GM23338 (cell line): ENCODE data around the gene TMEM39A. TPM values are rescaled to one million over a fixed set of nuclear protein-coding genes. Genes with fewer than 3 reads are reported as not detected.

ENCODE experiments used
- ATAC-seq: fragments of 200-7000 bp; cut with Tn5 transposase; 3 replicates; pipeline ENCODE4 v1.9.1; 2020
- DNase-seq: peaks from one replicate; pipeline ENCODE4 v3.0.0-alpha.2; 2015; ENCODE audit warnings: low spot score
- H2AFZ ChIP-seq: fragments of 200-600 bp; sonication (generic); 2 replicates; pipeline ENCODE4 v1.8.0; 2016; ENCODE audit warnings: antibody characterized with exemption, mild to moderate bottlenecking, moderate library complexity
- H3F3A ChIP-seq: fragments of 200-600 bp; sonication (generic); replicated peaks from 2 replicates; pipeline ENCODE4 v1.8.0; 2017; ENCODE audit warnings: antibody characterized with exemption, mixed run types, low read depth
- H3K27ac ChIP-seq: fragments of 200-600 bp; sonication (generic); 2 replicates; pipeline ENCODE4 v1.6.1; 2016; ENCODE audit warnings: low read depth
- H3K27me3 ChIP-seq: fragments of 200-600 bp; sonication (generic); 2 replicates; pipeline ENCODE4 v1.8.0; 2016; ENCODE audit warnings: mild to moderate bottlenecking, mixed run types, moderate library complexity; ENCODE audit not compliant: insufficient read depth
- H3K36me3 ChIP-seq: fragments of 200-600 bp; sonication (generic); 2 replicates; pipeline ENCODE4 v1.8.0; 2016; ENCODE audit warnings: mild to moderate bottlenecking; ENCODE audit not compliant: insufficient read depth
- H3K4me1 ChIP-seq: fragments of 200-600 bp; sonication (generic); 2 replicates; pipeline ENCODE4 v1.8.0; 2016; ENCODE audit warnings: mild to moderate bottlenecking, moderate library complexity; ENCODE audit not compliant: insufficient read depth
- H3K4me2 ChIP-seq: fragments of 200-600 bp; sonication (generic); 2 replicates; pipeline ENCODE4 v1.7.1; 2017; ENCODE audit warnings: mixed run types
- H3K4me3 ChIP-seq: fragments of 200-600 bp; sonication (generic); 2 replicates; pipeline ENCODE4 v1.6.1; 2016; ENCODE audit warnings: mixed run types
- H3K79me2 ChIP-seq: fragments of 200-600 bp; sonication (generic); replicated peaks from 2 replicates; pipeline ENCODE4 v1.8.0; 2017; ENCODE audit warnings: mild to moderate bottlenecking; ENCODE audit not compliant: insufficient read depth
- H3K9me2 ChIP-seq: fragments of 200-600 bp; sonication (generic); 2 replicates; pipeline ENCODE4 v1.8.0; 2017; ENCODE audit not compliant: insufficient read depth
- H4K20me1 ChIP-seq: fragments of 200-600 bp; sonication (generic); replicated peaks from 2 replicates; pipeline ENCODE4 v1.8.0; 2017; ENCODE audit warnings: mild to moderate bottlenecking; ENCODE audit not compliant: insufficient read depth
- H3K27ac Mint-ChIP-seq: 2 replicates; pipeline ENCODE4 v1.8.0; 2020; ENCODE audit warnings: inconsistent platforms, mild to moderate bottlenecking, moderate library complexity, mixed read lengths
- H3K27me3 Mint-ChIP-seq: 3 replicates; pipeline ENCODE4 v1.8.0; 2022; ENCODE audit warnings: low read depth, mild to moderate bottlenecking, moderate library complexity, mixed read lengths, inconsistent platforms; ENCODE audit not compliant: insufficient read depth, poor library complexity
- H3K36me3 Mint-ChIP-seq: 3 replicates; pipeline ENCODE4 v1.8.0; 2021; ENCODE audit warnings: low read depth, mild to moderate bottlenecking, inconsistent platforms, moderate library complexity, mixed read lengths
- H3K4me1 Mint-ChIP-seq: 3 replicates; pipeline ENCODE4 v1.8.0; 2020; ENCODE audit warnings: mild to moderate bottlenecking, inconsistent platforms, mixed read lengths
- H3K4me3 Mint-ChIP-seq: 3 replicates; pipeline ENCODE4 v1.8.0; 2021; ENCODE audit warnings: moderate library complexity, mild to moderate bottlenecking, inconsistent platforms, mixed read lengths
- H3K9me3 Mint-ChIP-seq: 3 replicates; pipeline ENCODE4 v1.8.0; 2020; ENCODE audit warnings: moderate library complexity, mild to moderate bottlenecking, inconsistent platforms, mixed read lengths
- CREB1 ChIP-seq: fragments of 250-450 bp; sonication (Bioruptor Pico); IDR thresholded peaks from 2 replicates; pipeline ENCODE4 v1.5.0; 2020; ENCODE audit warnings: low read depth, mild to moderate bottlenecking, moderate library complexity
- EZH2 ChIP-seq: fragments of 200-600 bp; sonication (generic); IDR thresholded peaks from one replicate; pipeline ENCODE4 v1.8.0; 2017; ENCODE audit warnings: antibody characterized with exemption, mild to moderate bottlenecking, low read depth; ENCODE audit not compliant: unreplicated experiment
- EZH2phosphoT487 ChIP-seq: fragments of 200-600 bp; sonication (generic); IDR thresholded peaks from one replicate; pipeline ENCODE4 v1.8.1; 2018; ENCODE audit warnings: antibody characterized with exemption; ENCODE audit not compliant: unreplicated experiment
- JUNB ChIP-seq: IDR thresholded peaks from one replicate; pipeline ENCODE4 v1.6.1; 2016; ENCODE audit warnings: antibody characterized with exemption; ENCODE audit not compliant: unreplicated experiment
- NANOG ChIP-seq: IDR thresholded peaks from 2 replicates; pipeline ENCODE4 v1.6.1; 2016; ENCODE audit warnings: antibody characterized with exemption, borderline replicate concordance
- POLR2AphosphoS5 ChIP-seq: IDR thresholded peaks from 2 replicates; pipeline ENCODE4 v1.6.1; 2016; ENCODE audit warnings: antibody characterized with exemption, low read depth
- STAT1 ChIP-seq: IDR thresholded peaks from one replicate; pipeline ENCODE4 v1.6.1; 2016; ENCODE audit warnings: antibody characterized with exemption; ENCODE audit not compliant: unreplicated experiment
- ZNF114 ChIP-seq: fragments of 250-450 bp; sonication (Bioruptor Pico); IDR thresholded peaks from 2 replicates; pipeline ENCODE4 v1.5.0; 2020; ENCODE audit warnings: mild to moderate bottlenecking, moderate library complexity
- ZNF331 ChIP-seq: fragments of 250-450 bp; sonication (Bioruptor Pico); IDR thresholded peaks from 2 replicates; pipeline ENCODE4 v1.5.0; 2020; ENCODE audit warnings: low read depth, mild to moderate bottlenecking, moderate library complexity
- polyA plus RNA-seq: library from polyadenylated mRNA; unstranded; fragments of >200 nt; fragmentation: Nextera tagmentation; extraction: Ambion mirVana; gene quantifications from 2 replicates; pipeline ENCODE4 v1.2.1, GENCODE V29; 2016
- total RNA-seq: library from RNA; depleted of rRNA; stranded (reverse); fragments of >200 nt; shearing (Covaris generic); gene quantifications from 2 replicates; pipeline ENCODE4 v1.2.3, GENCODE V29; 2014
- TF ChIP-seq, protein P1 (sequence below): fragments of 250-450 bp; sonication (Bioruptor Pico); IDR thresholded peaks from 2 replicates; pipeline ENCODE4 v1.5.0; 2020; ENCODE audit warnings: mild to moderate bottlenecking, moderate library complexity
- TF ChIP-seq, protein P2 (sequence below), 2 experiments: fragments of 200-600 bp in 1 of 2; sonication (generic) in 1 of 2; conservative IDR thresholded peaks; 2 replicates each; pipeline versions ENCODE4 v1.5.1 to v1.6.1; 2016 to 2017; ENCODE audit warnings: antibody characterized with exemption in 2 of 2, low read depth in 2 of 2, mild to moderate bottlenecking in 2 of 2, moderate library complexity in 1 of 2
- TF ChIP-seq, protein P3 (sequence below): IDR thresholded peaks from 2 replicates; pipeline ENCODE4 v1.6.1; 2016; ENCODE audit warnings: antibody characterized with exemption
- TF ChIP-seq, protein P4 (sequence below): IDR thresholded peaks from one replicate; pipeline ENCODE4 v1.6.1; 2018; ENCODE audit warnings: antibody characterized with exemption; ENCODE audit not compliant: unreplicated experiment

Gene TMEM39A
- total and polyA plus RNA-seq, 2 experiments from 2014 or later = 12.9 to 51.6 TPM

DNA sequence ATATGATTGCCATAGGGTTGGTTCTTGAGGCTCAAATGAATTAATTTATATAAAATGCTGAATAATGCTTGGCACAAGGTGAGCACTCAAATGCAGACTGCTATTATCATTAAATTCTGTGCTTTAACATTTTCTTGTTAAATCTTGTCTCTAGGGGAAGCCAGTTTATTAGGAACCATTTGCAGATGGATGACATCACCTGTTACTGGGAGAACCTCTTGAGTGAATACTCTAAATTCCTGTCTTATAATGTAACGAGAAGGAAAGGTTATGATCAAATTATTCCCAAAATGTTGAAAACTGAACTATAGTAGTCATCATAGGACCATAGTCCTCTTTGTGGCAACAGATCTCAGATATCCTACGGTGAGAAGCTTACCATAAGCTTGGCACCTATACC is 28.7 kb upstream of the TMEM39A start:
- Mint-ChIP-seq H3K27me3 (no peaks in the 10 kb centered on the region), H3K27ac (no peak overlapping the region), H3K9me3 (no peaks in the 10 kb centered on the region), H3K4me3 (no peak overlapping the region), H3K4me1 (no peaks in the 10 kb centered on the region), H3K36me3 (peaks cover 14% of the 10 kb centered on the region)
- H3K36me3 ChIP-seq = peaks cover 15% of the 10 kb centered on the region
- H3K79me2 ChIP-seq = no peaks in the 10 kb centered on the region
- H3K4me2 ChIP-seq = no peak overlapping the region
- no peaks in the 10 kb centered on the region for H3K4me1 ChIP-seq
- no peak overlapping the region for H2AFZ ChIP-seq
- H3K27ac ChIP-seq = no peak overlapping the region
- no peaks in the 10 kb centered on the region for H4K20me1 ChIP-seq
- no peaks in the 10 kb centered on the region for H3K27me3 ChIP-seq
- no peaks in the 10 kb centered on the region for H3K9me2 ChIP-seq
- H3F3A ChIP-seq = no peaks in the 10 kb centered on the region
- TF ChIP-seq, protein P1, sequence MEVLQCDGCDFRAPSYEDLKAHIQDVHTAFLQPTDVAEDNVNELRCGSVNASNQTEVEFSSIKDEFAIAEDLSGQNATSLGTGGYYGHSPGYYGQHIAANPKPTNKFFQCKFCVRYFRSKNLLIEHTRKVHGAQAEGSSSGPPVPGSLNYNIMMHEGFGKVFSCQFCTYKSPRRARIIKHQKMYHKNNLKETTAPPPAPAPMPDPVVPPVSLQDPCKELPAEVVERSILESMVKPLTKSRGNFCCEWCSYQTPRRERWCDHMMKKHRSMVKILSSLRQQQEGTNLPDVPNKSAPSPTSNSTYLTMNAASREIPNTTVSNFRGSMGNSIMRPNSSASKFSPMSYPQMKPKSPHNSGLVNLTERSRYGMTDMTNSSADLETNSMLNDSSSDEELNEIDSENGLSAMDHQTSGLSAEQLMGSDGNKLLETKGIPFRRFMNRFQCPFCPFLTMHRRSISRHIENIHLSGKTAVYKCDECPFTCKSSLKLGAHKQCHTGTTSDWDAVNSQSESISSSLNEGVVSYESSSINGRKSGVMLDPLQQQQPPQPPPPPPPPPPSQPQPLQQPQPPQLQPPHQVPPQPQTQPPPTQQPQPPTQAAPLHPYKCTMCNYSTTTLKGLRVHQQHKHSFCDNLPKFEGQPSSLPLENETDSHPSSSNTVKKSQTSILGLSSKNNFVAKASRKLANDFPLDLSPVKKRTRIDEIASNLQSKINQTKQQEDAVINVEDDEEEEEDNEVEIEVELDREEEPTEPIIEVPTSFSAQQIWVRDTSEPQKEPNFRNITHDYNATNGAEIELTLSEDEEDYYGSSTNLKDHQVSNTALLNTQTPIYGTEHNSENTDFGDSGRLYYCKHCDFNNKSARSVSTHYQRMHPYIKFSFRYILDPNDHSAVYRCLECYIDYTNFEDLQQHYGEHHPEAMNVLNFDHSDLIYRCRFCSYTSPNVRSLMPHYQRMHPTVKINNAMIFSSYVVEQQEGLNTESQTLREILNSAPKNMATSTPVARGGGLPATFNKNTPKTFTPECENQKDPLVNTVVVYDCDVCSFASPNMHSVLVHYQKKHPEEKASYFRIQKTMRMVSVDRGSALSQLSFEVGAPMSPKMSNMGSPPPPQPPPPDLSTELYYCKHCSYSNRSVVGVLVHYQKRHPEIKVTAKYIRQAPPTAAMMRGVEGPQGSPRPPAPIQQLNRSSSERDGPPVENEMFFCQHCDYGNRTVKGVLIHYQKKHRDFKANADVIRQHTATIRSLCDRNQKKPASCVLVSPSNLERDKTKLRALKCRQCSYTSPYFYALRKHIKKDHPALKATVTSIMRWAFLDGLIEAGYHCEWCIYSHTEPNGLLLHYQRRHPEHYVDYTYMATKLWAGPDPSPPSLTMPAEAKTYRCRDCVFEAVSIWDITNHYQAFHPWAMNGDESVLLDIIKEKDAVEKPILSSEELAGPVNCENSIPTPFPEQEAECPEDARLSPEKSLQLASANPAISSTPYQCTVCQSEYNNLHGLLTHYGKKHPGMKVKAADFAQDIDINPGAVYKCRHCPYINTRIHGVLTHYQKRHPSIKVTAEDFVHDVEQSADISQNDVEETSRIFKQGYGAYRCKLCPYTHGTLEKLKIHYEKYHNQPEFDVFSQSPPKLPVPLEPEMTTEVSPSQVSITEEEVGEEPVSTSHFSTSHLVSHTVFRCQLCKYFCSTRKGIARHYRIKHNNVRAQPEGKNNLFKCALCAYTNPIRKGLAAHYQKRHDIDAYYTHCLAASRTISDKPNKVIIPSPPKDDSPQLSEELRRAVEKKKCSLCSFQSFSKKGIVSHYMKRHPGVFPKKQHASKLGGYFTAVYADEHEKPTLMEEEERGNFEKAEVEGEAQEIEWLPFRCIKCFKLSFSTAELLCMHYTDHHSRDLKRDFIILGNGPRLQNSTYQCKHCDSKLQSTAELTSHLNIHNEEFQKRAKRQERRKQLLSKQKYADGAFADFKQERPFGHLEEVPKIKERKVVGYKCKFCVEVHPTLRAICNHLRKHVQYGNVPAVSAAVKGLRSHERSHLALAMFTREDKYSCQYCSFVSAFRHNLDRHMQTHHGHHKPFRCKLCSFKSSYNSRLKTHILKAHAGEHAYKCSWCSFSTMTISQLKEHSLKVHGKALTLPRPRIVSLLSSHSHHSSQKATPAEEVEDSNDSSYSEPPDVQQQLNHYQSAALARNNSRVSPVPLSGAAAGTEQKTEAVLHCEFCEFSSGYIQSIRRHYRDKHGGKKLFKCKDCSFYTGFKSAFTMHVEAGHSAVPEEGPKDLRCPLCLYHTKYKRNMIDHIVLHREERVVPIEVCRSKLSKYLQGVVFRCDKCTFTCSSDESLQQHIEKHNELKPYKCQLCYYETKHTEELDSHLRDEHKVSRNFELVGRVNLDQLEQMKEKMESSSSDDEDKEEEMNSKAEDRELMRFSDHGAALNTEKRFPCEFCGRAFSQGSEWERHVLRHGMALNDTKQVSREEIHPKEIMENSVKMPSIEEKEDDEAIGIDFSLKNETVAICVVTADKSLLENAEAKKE (CRISPR knock-in tag) = no peak
- TF ChIP-seq POLR2AphosphoS5 (no peak), CREB1 (CRISPR knock-in tag) (no peak), EZH2 (no peak), JUNB (no peak), STAT1 (no peak), EZH2phosphoT487 (no peak), ZNF114 (no peak), ZNF331 (no peak), NANOG (no peak)
- TF ChIP-seq, protein P2, sequence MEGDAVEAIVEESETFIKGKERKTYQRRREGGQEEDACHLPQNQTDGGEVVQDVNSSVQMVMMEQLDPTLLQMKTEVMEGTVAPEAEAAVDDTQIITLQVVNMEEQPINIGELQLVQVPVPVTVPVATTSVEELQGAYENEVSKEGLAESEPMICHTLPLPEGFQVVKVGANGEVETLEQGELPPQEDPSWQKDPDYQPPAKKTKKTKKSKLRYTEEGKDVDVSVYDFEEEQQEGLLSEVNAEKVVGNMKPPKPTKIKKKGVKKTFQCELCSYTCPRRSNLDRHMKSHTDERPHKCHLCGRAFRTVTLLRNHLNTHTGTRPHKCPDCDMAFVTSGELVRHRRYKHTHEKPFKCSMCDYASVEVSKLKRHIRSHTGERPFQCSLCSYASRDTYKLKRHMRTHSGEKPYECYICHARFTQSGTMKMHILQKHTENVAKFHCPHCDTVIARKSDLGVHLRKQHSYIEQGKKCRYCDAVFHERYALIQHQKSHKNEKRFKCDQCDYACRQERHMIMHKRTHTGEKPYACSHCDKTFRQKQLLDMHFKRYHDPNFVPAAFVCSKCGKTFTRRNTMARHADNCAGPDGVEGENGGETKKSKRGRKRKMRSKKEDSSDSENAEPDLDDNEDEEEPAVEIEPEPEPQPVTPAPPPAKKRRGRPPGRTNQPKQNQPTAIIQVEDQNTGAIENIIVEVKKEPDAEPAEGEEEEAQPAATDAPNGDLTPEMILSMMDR (conservative IDR thresholded peaks at IDR 0.05; ENCODE audit: low read depth in 2 of 2) = no peak
- TF ChIP-seq, protein P3, sequence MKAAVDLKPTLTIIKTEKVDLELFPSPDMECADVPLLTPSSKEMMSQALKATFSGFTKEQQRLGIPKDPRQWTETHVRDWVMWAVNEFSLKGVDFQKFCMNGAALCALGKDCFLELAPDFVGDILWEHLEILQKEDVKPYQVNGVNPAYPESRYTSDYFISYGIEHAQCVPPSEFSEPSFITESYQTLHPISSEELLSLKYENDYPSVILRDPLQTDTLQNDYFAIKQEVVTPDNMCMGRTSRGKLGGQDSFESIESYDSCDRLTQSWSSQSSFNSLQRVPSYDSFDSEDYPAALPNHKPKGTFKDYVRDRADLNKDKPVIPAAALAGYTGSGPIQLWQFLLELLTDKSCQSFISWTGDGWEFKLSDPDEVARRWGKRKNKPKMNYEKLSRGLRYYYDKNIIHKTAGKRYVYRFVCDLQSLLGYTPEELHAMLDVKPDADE = no peak
- TF ChIP-seq, protein P4, sequence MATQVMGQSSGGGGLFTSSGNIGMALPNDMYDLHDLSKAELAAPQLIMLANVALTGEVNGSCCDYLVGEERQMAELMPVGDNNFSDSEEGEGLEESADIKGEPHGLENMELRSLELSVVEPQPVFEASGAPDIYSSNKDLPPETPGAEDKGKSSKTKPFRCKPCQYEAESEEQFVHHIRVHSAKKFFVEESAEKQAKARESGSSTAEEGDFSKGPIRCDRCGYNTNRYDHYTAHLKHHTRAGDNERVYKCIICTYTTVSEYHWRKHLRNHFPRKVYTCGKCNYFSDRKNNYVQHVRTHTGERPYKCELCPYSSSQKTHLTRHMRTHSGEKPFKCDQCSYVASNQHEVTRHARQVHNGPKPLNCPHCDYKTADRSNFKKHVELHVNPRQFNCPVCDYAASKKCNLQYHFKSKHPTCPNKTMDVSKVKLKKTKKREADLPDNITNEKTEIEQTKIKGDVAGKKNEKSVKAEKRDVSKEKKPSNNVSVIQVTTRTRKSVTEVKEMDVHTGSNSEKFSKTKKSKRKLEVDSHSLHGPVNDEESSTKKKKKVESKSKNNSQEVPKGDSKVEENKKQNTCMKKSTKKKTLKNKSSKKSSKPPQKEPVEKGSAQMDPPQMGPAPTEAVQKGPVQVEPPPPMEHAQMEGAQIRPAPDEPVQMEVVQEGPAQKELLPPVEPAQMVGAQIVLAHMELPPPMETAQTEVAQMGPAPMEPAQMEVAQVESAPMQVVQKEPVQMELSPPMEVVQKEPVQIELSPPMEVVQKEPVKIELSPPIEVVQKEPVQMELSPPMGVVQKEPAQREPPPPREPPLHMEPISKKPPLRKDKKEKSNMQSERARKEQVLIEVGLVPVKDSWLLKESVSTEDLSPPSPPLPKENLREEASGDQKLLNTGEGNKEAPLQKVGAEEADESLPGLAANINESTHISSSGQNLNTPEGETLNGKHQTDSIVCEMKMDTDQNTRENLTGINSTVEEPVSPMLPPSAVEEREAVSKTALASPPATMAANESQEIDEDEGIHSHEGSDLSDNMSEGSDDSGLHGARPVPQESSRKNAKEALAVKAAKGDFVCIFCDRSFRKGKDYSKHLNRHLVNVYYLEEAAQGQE = no peak
- no peak overlapping the region for H3K4me3 ChIP-seq
- no peak for DNase-seq
- ATAC-seq = no peak
